DOHH2 (cell line): ENCODE results near the gene HK2.

Experiments used
- CTCF ChIP-seq: fragments of 200-600 bp; sonication (generic); IDR thresholded peaks from one replicate; pipeline ENCODE4 v1.5.1; 2014; ENCODE audit warnings: antibody characterized with exemption, mild to moderate bottlenecking, low read depth, low read length; ENCODE audit not compliant: poor library complexity, severe bottlenecking
- EZH2phosphoT487 ChIP-seq: fragments of 200-600 bp; sonication (generic); IDR thresholded peaks from 2 replicates; pipeline ENCODE4 v1.6.1; 2017; ENCODE audit warnings: borderline replicate concordance, mild to moderate bottlenecking, antibody characterized with exemption, low read length, moderate library complexity, mixed read lengths

- TF ChIP-seq CTCF, result no peak
- TF ChIP-seq EZH2phosphoT487, result no peak
Measured at GRCh38 chr2:74812787-74813590, 20.9 kb upstream of the HK2 start.
